GM21367 (cell line): ENCODE results near the gene ILKAP.

Experiments
- ATAC-seq: cut with Tn5 transposase; IDR thresholded peaks from one replicate; pipeline ENCODE4 v1.9.1; 2021; ENCODE audit not compliant: unreplicated experiment

Gene ILKAP

DNA sequence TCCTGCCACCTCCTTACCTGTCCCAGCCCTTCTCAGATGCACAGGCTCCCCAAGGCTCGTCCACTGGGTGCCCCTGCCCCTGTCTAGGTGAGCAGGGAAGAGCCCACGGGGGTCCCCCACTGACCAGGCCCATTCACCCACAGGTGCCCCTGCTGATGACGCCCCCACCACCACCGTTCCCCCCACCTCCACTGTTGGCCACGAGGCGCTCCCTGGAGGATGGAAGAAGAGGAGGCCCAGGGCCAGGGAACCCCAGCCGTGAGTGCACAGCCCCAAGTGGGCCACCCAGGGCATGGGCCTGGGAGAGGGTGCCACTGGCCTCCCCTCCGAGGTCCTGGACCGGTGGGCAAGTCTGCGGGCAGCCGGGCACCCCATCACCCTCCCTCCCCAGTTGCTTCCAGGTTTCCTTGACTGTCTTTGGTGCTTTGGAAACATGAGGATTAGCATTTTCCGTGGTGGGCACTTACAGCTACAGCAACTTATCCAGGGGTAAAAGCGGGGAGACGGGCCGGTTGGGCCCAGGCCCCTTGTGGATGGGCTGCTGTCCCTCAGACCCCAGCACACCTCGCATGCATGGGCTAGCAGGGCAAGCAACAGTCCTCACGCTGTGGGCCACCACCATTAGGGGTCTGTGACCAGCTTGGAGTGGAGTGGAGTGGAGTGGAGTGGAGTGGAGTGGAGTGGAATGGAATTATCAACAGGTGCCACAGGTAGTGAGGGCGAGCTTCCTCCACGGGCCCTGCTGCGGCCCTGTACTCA, 78.2 kb downstream of the ILKAP start:
- ATAC-seq, result no peak

DNA sequence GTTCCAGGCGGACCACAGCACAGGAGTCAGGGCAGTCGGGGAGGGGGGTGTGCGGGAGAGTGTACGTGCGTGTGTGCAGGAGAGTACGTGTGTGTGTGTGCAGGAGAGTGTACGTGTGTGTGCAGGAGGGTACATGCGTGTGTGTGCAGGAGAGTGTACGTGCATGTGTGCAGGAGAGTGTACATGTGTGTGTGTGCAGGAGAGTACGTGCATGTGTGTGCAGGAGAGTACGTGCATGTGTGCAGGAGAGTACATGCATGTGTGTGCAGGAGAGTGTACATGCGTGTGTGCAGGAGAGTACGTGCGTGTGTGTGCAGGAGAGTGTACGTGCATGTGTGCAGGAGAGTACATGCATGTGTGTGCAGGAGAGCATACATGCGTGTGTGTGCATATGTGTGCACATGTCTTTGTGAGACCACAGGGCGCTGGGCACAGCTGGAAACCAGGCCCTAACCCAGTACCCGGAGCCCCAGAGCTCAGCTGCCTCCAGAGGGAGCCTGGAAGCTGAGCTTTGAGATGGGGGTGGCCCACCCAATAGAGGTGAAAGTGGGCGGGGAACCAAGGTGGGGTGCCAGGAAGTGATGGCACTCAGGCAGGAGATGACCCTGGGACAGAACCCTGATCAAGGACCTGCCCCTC, 78.9 kb downstream of the ILKAP start:
- ATAC-seq, result no peak

DNA sequence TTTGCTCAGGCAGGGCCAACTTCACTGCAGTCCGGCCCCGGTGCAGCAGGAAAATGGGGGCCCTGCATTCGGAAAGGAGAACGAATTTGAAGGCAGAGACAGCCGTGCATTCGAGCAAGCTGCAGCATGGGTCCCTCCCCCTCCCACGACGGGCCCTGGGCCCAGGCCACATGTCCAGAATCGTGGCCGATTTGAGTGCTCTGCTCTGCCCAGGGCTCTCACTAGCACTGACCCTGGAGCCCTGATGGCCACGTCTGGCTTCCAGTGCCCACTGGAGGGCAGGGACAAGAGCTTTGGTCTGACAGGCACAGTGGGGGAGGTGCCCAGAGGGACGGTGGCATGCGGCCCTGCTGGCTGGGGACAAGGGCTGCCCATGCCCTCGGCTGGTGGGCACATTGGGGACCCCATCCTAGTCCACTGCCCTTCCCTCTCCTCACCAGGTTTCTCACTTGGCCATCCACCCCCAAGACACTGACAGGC, 79.5 kb downstream of the ILKAP start:
- ATAC-seq, result no peak

DNA sequence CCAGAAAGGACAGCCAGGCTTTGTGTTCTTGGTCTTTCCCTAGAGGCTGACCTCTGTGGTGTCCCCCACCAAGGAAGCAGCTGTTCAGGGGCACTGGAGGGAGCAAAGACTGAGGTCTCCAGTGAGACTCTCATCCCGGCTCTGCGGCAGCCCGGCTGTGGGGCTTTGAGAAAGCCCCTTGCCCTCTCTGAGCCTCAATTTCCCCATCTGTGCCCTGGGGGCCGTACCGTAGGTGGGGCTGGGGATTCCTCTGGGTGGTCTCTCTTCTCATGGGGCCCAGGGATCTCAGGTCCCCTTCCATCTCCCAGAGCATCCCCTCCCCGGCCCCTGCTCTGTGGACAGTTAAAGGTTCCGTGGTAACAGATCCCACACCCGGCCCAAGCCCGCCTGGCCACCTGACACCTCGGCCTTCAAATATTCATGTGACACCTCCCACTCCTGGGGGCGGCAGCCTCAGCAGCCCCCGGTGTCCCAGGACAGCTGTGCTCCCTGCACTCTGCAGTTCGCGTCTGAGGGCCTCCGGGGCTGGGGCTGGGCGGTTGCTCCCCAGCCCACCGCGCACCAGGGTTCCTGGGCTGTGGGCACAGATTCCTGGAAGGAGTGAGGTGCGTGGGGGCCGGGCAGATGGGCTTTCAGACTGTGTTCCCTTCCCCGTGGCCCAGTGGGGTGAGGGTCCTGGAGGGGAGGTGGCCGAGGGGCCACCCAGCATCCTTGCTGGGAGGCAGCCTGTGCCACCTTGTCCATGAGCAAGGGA, 80.1 kb downstream of the ILKAP start:
- ATAC-seq, result no peak

DNA sequence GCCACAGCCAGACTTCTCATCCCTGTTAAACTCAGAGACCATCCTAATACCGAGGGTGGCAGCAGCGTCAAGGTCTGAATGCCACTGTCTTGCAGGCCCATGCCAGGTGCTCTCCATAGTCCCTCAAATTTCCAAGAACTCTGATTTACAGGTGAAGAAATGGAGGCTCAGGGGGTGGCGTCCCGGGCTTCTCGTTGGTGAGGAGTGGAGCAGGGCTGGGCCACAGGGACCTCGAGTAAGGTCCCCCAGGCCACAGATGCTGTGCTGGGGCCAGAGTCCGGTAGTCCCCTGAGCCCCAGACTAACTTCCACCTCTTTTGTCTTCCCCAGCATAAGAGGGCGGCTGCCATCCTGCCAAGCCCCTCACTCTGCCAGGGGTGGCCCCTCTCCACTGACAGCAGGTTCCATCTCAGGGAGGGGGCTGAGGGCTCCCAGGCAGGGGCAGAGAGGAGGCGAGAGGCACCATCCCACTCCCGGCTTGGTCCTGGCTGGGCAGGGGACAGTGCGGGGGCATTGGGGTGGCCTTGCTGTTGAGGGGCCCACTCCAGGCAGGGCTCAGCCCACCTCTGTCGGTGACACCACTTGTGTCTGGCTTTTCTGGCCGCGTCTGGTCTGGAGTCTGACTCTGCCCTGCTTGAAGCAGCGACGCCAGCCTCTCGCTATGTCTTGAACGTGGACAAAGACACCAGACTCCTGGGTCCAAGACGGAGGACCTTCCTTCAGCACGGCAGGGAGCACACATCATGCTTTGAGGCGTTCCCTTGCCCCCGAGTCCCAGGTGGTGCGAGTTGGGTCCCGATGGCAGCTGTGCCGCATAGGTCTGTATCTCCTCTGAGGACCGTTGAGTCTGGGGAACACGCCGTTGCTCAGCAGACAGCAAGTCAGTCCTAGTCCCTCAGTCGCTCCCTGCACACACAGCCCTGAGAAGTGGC, 80.9 kb downstream of the ILKAP start:
- no peak for ATAC-seq

DNA sequence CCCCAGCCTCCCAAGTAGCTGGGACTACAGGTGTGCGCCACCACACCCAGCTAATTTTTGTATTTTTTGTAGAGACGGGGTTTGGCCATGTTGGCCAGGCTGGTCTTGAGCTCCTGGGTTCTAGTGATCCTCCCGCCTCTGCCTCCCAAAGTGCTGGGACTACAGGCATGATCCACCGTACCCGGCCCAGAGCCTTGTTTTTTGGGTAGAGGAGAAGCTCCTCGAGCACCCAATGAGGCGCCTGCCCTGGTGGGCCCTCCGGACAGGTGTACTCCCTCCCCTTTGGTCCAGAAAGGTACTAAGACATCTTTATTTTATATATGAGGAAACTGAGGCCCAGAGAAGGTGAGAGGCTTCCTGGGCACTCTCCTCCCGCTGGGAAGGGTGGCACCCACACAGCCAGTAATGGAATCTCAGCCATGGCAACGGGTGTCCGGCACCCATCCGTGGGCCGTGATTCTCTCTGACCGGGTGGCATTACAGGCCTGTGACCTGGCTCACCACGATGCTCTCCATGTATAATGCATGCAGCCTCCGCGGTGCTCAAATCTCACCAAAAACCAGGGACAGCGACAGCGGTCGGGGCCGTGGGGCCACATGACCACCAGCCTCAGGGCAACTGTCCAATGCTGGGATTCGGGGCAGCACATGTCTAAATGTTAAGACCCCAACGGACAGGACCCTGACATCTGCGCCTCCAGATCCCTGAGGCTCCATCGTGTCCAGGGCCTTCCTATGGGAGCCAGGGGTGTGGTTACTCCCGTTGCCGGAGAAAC, 81.8 kb downstream of the ILKAP start:
- no peak for ATAC-seq

DNA sequence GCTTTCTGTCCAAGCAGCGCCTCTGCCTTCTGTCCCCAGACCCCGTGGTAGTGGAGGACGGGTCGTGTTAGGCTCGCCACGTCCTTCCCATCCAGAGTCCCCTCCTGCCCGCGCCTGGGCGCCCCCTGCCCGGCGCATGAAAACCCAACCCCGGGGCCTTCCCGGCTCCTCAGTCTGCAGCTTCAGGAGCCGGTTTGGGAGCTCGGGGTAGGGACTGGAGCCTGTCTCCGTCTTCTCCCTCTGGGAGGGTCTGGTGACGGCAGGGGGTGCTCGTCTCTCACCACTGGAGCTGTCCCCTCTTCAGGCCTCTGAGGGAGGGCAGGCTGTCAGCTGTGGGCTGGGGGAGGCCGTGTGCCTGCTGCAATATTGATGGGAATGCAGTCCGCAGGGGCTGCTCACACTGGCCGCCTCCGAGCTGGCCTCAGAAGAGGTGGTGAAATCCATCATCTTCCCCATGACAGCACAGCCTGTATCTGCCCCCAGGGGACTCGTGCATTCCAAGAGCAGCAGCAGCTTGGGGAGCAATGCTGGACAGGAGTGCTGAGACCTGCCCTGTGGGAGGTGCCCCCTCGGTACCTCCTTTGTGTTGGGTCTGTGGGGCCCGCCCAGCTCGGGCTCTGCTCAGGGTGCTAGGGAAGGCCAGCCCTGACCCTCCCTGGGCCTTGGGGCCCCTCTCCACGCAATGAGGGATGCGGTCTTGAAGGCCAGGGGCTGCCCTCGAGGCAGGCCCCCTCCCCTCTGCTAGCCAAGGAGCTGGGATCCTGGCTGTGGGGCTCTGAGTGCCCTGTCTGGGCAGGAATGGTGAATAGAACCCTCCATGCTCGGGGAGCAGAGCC, 82.8 kb downstream of the ILKAP start:
- ATAC-seq, result no peak
